ENCODE results near the gene ISCU.

DNA sequence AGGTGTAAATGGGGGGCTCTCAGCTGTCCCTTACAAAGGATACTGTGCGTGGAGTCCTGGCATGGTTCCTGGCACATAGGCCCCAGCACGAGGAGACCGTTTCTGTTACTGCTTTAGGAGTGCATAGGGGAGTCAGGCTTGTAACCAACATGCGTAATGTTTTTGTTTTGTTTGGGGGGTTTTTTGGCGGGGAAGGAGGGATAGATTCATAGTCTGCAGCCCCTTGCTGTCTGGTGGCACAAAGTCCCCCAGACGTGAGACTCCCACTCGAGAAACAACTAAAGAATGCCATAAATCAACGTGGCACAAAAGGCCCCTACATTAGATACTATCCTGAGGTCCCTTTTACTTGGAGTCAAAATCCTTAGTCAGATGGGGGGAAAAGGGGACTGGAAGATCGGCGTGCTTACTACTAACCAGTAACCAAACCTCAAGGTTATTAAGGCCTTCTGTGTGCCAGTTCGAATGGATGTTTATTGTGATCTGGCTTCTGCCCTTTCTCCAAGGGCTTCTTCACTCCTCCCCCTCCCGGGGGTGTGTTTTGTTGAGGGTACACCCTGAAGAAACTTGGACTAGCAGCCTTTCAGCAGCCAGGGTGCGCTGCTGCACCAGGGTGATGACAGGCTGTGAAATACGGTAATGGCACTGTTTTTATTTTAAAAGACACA is 874 bp downstream of the ISCU start:
- TF ChIP-seq, protein P1, sequence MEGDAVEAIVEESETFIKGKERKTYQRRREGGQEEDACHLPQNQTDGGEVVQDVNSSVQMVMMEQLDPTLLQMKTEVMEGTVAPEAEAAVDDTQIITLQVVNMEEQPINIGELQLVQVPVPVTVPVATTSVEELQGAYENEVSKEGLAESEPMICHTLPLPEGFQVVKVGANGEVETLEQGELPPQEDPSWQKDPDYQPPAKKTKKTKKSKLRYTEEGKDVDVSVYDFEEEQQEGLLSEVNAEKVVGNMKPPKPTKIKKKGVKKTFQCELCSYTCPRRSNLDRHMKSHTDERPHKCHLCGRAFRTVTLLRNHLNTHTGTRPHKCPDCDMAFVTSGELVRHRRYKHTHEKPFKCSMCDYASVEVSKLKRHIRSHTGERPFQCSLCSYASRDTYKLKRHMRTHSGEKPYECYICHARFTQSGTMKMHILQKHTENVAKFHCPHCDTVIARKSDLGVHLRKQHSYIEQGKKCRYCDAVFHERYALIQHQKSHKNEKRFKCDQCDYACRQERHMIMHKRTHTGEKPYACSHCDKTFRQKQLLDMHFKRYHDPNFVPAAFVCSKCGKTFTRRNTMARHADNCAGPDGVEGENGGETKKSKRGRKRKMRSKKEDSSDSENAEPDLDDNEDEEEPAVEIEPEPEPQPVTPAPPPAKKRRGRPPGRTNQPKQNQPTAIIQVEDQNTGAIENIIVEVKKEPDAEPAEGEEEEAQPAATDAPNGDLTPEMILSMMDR (IDR thresholded peaks at IDR 0.05 in 4 of 5, conservative IDR thresholded peaks at IDR 0.05 in 1 of 5) = peak; percentile 76 to 87 (median 86)
- peak; percentile 55 to 62 for TF ChIP-seq POLR2A (IDR thresholded peaks at IDR 0.05)

Data from gastrocnemius medialis (tissue), 4 donors.